Measurements from ENCODE around the gene CACNB1.

CACNB1 gene

GRCh38 chr17:39158623-39159022 is 38.8 kb downstream of the CACNB1 start:
- TF ChIP-seq CTCF (IDR thresholded peaks at IDR 0.05): no peak
- TF ChIP-seq ZFX (IDR thresholded peaks at IDR 0.05; ENCODE audit: borderline replicate concordance): no peak
- H3K27ac ChIP-seq: no peak overlapping the region

- no peak overlapping the region for H3K27ac ChIP-seq
- no peak for TF ChIP-seq ZFX (IDR thresholded peaks at IDR 0.05; ENCODE audit: borderline replicate concordance)
These were observed 41.0 kb downstream of the CACNB1 start for GRCh38 chr17:39156491-39156890.

- H3K27ac ChIP-seq: no peak overlapping the region
- no peak for TF ChIP-seq CTCF (IDR thresholded peaks at IDR 0.05)
- TF ChIP-seq ZFX (IDR thresholded peaks at IDR 0.05; ENCODE audit: borderline replicate concordance): no peak
These were observed 41.8 kb downstream of the CACNB1 start for GRCh38 chr17:39155654-39156053.

- TF ChIP-seq CTCF (IDR thresholded peaks at IDR 0.05): no peak
- TF ChIP-seq ZFX (IDR thresholded peaks at IDR 0.05; ENCODE audit: borderline replicate concordance): no peak
- H3K27ac ChIP-seq: peak overlapping the region; percentile 83
These were observed 43.8 kb downstream of the CACNB1 start for GRCh38 chr17:39153599-39154051.

GRCh38 chr17:39151943-39152818 is 45.3 kb downstream of the CACNB1 start:
- TF ChIP-seq ZFX (IDR thresholded peaks at IDR 0.05; ENCODE audit: borderline replicate concordance): no peak
- TF ChIP-seq CTCF (IDR thresholded peaks at IDR 0.05): no peak
- peak overlapping the region; percentile 83 for H3K27ac ChIP-seq

- peak within 1 kb of the TSS; percentile 83 for H3K27ac ChIP-seq
- no peak for TF ChIP-seq CTCF (IDR thresholded peaks at IDR 0.05)
- TF ChIP-seq ZFX (IDR thresholded peaks at IDR 0.05; ENCODE audit: borderline replicate concordance): no peak
These were observed 46.1 kb downstream of the CACNB1 start, which contains the start of gene PLXDC1 for GRCh38 chr17:39151150-39151942. Gene PLXDC1 (minus strand): TSS chr17:39151637. CDS start chr17:39151437, 200 bp downstream.

GRCh38 chr17:39150795-39151149 is 46.7 kb downstream of the CACNB1 start:
- TF ChIP-seq ZFX (IDR thresholded peaks at IDR 0.05; ENCODE audit: borderline replicate concordance) (no peak), CTCF (IDR thresholded peaks at IDR 0.05) (no peak)
- no peak overlapping the region for H3K27ac ChIP-seq

Measured in 22Rv1 (cell line).